HG02763 (cell line): ENCODE data around the gene SMIM41.

ENCODE experiments used
- ATAC-seq: cut with Tn5 transposase; IDR thresholded peaks from one replicate; pipeline ENCODE4 v1.9.1; 2021; ENCODE audit warnings: mild to moderate bottlenecking, moderate library complexity; ENCODE audit not compliant: unreplicated experiment

The SMIM41 gene

DNA sequence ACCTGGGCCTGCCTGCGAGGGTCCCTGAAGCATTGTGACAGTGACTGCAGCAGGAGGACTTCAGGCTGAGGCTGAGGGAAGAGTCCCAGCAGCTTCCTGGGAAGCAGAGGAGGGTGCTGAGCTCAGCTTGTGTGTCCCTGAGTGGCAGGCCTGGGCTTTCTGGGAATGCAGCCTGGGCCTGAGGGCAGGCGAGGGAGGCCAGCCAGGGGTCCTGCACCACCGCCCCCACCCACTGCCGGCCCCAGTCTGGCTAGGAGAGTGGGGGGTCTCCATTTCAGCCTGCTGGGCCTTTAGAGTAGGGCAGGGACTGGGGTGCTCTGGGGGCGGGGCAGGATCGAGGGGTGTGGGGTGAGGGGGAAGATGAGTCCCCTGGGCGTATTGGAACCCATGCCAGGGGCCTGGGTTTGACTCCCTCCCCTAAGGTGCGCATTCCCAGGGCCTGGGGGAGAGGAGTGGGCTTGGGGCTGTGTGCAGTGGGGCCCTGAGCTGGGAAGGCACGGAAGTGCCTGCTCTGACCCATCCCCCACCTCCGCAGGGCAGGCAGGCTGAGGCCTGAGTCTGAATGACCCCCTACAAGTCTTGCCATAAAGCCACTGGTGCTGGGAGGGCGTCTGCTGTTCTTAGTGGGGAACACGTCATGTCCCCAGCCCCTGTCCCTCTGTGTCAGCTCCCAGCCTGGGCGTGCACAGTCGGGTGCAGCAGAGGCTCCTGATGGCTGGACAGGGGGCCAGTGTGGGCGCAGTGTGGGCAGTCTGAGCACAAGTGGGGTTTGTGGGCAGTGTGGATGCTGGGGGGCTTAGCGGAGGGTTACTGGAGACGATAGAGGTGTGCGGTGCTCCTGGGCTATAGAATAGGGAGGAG lies 66.0 kb downstream of the SMIM41 start:
- ATAC-seq, result no peak

DNA sequence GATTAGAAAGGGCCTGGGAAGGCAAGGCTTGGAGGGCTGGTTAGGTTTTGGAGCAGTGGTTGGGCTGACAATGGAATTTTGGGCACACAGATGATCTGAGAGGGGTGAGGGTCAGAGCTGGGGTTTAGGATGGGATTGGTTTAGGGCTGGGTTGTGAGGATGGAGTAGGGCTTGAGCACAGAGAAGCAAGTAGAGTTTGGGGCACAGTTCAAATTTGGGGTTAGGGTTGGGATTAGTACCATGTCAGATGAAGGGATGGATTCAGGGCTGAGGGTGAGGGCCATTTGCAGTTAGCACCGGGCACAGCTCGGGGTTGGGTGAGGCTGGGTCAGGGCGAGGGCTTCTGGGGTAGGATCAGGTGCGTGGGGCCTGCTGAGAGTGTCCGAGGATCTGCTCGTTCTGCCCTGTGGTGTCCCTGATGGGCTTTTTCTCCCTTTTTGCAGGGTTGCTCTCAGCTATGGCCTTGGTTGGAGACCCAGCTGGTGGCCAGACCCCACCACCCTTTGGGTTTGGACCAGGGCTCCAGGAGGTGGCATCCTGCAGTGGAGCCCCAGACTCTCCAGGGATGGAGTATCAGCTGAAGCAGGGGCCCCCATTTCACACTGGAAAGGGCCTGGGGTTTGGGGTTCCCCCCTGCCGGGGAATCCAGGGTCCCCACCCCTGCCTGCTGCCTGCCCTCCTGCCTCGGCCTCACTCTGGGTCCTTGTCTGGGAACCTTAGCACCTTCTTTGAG lies 66.8 kb downstream of the SMIM41 start:
- no peak for ATAC-seq

DNA sequence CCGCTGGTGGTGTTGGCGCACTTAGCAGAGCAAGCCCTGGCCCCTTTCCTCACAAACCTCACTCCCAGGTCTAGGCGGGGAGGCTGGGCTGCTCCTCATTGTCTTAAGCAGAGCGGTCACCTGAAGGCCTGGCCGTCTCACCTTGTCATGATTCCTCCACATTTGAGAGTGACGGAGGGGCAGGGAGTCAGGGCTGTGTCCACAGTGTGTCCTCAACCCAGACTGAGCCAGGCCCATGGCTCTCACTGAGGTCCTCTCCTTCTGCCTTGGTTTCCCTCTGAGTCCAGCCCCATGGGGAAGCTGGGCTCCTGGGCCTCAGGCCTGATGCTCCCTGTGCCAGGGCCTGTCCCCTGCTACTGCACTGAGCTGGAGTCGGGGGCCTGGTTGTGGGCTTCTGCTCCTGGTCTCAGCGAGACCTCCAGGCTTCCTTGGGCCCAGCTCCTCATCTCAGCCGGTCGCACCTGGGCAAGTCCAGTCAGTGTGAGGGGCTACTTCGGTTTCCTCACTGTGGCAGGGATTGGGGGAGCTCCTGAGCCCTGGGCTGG lies 67.4 kb downstream of the SMIM41 start:
- no peak for ATAC-seq

DNA sequence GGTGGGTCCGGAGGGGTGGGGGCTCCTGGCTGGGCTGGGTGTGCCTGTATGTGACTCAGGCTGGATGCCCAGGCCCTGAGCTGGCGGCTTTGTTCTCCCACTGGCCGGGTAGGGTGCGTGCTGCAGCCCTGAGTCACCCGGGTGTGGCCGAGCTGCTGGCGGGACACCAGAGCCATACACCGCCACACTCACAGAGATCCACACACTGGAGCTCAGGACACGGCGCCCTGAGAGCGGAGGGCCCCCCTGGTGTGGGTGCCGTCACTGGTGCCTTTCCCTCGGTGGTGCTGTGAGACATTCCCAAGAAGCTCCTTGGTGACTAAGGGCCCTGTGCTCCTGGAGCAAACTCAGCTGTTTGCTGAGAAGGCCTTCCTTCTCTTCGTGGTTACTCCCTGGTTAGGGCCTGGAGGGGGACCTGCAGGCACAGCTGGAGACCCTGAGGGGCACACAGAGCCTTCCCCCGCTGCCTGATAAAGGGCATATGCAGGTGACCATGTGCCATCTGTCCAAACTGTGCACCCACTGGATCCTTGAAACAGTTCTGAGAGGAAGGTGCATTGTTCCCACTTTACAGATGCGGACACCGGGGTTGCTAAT lies 68.0 kb downstream of the SMIM41 start:
- ATAC-seq, result no peak

DNA sequence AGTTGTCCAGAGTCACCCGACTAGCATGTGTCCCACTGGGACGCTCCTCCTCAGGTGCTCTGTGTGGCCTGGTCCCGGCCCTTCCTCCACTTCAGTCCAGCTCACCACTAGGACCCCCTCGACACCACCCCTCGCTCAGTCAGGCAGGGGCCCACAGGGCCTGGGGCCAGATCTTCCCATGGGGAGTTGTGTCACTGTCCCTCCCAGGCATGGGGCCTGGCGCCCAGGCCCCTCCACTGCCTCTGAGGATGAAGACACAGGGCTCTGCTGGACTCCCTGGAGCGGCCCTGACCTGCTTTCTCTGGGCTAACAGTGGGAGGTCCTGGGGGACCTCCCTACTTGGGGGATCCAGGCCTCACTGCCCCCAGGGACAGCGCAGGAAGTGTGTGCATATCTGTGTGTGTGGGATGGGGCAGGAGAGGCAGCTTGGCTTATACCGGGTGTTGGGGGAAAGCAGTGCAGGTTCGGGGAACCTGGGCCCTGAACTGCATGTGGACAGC lies 68.5 kb downstream of the SMIM41 start:
- no peak for ATAC-seq

DNA sequence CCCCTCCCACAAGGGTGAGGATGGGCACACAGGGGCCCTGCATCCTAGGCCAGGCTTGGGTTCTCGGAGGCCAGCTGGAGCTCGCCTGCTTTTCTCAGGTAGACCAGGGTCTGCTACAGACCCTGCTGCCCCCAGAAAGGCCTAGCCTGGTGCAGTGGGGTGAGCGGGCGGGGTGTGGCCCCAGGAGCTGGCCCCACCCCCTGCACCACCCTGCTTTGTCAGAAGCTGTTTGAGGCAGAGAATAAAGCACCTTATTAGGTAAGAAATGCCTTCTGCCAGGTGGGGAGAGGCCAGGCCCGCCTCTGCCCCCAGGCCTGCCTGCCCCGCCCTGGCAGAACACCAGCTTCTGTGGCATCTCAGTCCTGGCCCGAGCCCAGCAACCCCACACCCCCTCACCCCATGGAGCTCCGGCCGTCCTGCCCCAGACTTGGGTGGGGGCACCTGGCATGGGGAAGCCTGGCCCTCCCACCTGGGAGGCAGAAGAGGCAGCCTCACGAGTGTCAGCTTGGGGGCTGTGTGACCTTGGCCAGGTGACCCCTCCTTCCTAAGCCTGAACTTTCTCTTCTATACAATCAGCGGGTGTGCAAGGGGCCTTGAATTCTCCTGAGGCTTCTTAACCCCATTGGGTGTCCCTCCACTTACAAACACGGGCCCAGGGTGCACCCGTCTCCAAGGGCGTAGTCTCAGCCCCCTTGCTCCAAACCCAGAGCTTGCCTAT lies 69.1 kb downstream of the SMIM41 start:
- no peak for ATAC-seq

DNA sequence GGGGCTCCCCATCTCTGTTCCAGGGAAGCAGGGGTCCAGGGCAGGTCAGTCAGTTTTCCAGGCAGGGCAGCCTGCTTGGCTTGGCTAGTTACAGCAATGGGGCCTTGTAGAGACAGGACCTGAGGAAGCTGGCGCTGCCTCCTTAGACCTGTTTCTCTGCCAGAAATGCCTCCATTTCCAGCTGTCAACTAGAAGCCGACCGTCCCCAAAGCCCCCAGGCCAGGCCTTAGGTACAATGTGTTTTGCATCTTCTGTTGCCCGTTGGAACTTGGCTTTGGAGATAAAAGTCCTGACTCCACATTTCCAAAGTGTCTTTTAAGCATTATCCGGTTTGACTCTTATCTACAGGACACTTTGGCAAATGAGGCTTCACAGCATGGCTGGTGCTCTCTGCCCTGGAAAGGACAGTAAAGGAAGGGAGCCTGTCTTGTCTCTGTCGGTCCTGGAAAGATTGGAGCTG lies 69.7 kb downstream of the SMIM41 start:
- no peak for ATAC-seq

DNA sequence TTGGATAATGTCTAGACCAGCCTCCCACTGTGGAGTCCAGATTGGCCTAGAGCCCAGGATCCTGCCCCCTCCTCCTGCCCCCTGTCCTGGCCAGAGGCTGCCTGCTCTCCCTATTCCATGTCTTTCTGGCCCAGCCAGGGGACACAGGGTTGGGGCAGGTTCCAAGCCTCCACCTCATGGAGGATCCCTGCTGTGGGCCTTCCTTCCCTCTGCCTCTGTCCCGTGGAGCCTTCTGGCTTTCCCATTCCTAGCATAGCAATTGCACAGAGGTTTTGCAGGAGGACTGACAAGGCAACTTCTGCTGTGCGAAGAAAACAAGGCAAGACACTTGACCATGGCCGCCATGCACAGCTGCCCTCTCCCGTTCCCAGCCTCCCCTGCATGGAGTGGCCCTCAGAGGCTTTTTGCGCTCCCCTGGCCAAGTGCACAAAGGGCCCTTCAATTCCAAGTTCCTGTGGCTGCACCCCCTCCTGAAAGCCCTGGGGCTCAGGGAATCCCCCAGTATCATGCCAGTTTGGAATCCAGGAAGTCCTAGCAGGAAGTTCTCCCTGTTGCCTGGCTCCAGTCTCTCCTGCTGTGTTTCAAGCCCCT lies 70.2 kb downstream of the SMIM41 start:
- no peak for ATAC-seq

DNA sequence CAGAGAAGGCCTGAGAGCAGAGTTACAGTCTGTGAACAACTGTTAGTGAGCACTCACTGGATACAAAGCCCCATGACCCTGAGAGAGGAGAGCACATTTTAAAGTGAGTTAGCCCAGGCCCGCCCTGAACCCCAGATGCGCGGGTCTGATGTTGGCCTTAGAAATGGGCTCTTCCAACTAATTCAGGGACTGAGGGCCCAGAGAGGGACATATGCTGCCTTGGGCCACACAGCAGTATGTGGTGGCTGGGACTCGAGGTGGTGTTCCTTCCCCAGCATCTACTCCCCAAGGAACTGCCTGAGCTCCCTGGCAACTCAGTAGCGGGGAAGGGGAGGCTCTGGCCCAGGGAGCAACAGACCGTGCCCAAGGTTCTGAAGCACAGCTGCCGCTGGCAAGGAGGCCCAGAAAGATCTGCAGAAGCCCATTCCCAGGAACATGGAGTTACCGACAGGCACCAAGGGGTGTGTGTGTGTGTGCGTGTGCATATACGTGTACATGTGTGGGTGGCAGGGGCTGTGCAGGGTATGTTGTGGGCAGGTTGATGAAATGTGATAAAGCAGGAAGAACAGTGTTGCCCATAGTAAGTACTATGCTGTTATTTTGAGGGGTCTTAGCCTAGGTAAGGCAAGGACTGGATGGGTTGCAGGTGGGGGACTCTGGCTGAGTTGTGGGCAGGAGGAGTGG lies 71.8 kb downstream of the SMIM41 start:
- ATAC-seq, result no peak

DNA sequence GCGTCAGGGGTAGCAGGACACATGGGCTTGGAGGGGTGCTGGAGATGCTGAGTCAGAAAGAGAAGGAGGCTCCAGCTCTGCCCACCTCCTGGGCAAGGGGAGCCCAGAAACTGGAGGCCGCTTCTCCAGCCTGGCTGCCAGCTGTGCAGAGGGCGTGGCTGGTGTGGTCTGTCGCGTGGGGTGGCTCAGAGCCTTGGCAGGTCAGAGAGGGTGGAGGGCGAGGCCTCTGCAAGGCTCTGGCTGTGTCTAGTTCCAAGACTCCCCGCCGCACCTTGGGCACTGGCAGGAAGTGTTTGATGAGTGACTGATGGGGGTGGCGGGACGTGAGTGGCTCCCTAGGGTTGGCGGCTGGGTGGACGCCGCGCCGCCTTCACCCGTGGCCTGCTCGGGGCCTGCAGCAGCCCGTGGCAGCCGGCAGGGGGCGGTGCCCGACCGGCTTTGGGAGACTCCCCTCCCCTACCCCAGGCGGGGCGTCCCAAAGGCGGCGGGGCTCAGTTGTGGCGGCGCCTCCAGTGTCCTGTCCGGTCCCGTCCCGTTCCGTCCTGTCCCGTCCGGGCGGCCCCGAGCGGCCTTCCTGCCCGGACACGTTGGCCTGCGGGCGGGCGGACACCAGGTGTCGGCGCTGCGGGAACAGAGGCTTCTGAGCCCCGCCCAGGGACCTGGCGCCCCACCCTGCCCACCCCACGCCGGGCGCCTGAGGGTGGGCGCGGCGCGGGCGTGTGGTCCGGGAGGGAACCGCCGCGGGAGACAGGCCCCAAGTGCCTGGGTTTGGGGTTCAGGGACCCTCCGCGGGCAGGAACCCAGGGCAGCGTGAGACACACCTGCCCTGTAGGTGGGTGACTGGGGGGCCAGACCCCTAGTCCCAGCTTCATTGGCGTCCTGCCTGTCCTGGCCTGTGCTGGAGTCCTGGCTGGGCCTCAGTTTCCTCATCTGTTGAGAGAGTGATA lies 72.6 kb downstream of the SMIM41 start:
- no peak for ATAC-seq

DNA sequence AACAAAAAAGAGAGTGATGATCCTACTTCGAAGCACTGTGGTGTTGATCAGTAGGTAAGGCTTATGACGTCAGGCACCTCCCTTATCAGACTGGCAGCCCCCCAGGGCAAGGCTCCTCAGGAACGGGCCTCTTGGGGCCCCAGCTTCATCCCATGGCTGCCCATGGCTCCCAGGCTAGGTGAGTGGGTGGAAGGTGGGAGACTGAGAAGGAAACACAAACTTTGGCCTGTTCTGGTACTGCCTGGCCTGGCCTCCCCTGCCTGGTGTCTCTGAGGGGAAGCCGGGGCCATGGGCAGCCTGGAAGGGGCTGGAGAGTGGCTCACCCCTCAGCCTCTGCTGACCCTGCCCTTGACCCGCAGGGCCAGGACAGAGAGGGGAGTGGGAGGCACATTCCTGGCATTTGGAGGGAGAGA lies 73.4 kb downstream of the SMIM41 start:
- no peak for ATAC-seq

DNA sequence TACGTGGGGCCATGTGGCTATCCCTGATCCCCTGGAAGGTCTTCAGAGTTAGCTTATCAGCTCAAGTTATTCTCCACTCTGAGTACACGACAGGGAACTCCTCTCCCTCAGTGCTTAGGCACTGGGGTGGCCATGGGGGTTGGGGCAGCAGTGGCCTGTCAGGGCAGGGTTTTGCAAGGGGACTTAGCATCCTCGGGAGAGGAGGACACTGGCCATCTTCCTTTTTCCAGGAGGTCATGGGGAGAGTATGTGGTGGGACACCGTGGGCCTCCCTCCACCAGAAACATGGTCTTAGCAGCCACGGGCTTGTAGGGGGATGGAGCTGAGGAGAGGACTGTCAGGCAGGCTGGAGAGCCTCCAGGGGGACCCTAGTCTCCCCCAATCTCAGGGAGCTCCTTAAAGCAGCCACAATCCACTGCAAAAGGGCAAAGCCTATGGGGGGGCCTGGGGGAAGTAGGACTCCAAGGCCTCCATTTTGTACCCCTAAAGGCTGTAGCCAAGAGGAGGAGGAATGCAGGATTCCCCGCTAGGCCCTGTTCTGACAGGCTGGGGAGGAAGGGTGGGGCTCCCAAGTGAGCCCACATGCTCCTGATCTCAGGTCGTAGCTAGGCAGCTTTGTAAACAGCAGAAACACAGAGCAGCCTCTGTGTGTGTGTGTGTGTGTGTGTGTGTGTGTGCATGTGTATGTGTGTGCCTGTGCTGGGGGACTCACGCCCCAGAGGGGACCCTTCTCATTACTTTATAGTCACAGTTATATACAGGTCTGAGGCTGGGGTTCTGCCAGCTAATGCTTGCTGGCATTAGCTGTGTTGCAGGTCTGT lies 75.8 kb downstream of the SMIM41 start:
- ATAC-seq, result no peak

DNA sequence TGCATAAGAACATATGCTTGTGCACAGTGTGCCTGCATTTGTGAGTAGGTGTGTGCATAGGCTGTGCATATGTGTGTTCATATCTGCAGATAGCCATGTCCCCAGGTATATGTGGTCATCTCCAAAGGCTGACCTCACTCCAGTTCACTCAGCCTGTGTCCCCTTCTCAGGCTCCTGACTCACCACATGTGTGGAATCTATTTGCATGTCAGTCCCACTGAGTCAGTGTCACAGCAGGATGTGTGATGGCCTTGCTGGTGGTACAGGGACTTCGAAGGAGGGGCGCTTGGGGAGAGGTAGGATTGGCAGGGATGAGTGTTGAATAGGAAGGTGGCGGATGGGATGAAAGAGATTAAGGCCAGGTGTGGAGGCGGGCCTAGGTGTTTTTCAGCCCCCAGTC lies 76.8 kb downstream of the SMIM41 start:
- ATAC-seq, result no peak

DNA sequence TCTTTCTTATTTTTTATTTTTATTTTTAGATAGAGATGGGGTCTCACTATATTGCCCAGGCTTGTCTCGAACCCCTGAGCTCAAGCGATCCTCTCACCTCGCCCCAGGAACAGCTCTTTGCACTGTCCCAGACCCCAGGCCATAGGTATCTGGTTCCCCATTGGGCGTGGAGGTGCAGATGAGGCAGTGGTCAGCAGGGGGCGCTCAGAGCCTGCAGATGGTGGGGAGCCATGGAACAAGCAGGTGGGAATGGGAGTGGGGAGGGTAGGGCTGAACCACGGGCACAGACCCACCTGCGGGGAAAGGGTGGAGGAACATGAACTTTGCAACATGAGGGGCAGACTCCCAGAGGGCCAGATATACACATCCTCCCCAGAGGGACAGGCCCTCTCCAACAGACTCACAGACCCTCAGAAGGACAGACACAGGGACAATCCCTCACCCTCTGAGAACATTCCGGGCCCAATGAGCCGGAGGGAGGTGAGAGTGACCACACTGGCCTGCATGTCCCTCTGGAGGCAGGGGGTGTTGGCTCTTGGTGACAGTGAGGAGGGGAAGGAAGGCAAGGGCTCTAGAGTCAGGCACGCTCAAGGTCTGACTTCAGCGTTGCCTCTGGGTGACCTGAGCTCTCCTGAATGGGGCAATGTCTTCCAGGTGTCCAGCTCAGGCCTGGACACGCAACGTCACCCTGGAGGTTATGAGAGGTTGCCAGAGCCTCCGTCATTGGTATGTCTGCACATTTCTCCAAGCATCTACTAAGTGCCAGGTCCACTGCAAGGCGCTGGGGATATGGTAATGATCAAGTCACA lies 77.5 kb downstream of the SMIM41 start:
- ATAC-seq, result no peak

DNA sequence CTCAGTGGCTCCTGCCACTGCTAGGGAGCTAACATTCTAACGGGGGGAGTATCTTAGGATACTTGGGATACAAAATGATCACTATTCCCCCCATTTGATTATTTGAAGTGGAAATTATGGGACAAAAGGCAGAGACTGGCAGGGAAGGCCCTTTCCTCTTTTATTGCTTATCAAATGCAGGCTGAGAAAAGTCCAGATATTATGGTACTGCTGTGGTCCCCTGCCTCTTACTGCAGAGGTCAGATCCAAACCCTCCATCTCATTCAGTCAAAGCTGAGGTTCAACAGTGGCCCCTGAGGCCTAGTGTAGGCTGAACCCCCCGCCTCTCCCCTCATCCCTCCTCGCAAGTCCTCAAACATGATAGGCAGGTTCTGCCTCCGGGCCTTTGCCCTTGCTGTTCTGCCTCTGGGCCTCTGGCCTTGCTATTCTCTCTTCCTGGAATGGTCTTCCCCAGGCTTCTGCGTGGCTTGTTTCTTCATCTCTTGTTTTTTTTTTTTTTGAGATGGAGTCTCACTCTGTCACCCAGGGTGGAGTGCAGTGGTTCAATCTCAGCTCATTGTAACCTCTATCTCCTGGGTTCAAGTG lies 78.2 kb downstream of the SMIM41 start:
- ATAC-seq, result no peak
